DMS79 (cell line): ENCODE results near the gene CCDC91.
"Not testable (repeated sequence)": the region's sequence is repeated elsewhere in the genome, so short reads cannot be mapped to it uniquely, and the experiment has no call there.

ENCODE experiments used
- DNase-seq: peaks from one replicate; lab custom pipeline; 2025; lab: John Stamatoyannopoulos, UW

The CCDC91 gene

DNA sequence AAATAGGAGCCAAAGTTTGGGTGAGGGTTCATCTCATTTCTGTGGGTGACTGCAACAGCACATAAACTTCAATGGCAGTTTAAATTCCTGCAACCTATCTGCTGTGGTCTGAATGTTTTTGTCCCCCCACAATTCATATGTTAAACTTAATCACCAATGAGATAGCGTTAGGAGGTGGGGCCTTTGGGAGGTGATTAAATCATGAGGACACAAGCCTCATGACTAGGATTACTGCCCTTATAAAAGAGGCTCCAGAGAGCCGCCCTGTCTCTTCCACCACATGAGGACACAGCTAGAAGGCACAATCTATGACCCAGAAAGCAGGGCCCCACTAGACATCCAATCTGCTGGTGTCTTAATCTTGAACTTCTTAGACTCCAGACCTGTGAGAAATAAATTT is 3.8 kb upstream of the CCDC91 start:
- no peak for DNase-seq

DNA sequence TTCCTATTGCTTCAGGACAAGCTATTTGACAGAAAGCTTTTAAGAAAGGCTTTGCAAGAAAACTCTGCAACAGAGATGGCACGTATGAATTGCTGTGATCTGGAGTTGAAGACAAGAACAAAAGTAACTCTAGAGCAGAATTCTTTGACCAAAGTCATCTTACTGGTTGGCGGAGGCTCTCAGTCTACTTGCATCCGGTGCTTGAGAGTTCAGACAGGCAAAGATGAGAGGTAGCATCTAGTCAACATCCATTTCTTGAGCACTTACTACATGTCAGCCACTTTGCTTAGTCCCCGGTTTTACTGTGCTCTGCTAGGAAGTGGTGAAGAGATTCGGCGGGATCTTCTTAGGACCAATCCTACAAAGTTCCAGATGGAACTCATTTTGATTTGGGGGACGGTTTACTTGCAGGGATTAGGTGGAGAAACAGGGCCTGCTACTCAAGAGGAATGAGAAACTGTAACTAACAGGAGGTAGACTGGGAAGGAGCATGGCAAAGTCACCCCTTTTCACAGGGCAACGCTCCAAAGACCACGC is 404 bp upstream of the CCDC91 start:
- no peak for DNase-seq

- no peak for DNase-seq
Observed at GRCh38 chr12:28191051-28192048, 1.1 kb downstream of the CCDC91 start.

- DNase-seq, result no peak
Observed at GRCh38 chr12:28192125-28192524, 1.9 kb downstream of the CCDC91 start.

DNA sequence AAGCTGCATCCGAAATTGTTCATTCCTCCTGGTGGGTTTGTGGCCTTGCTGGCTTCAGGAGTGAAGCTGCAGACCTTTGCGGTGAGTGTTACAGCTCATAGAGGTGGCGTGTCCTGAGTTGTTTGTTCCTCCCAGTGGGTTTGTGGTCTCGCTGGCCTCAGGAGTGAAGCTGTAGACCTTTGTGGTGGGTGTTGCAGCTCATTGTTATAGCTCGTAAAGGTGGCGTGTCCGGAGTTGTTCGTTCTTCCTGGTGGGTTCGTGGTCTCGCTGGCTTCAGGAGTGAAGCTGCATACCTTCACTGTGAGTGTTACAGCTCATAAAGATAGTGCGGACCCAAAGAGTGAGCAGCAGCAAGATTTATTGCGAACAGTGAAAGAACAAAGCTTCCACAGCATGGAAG is 4.4 kb downstream of the CCDC91 start:
- DNase-seq, result not testable (repeated sequence)

GRCh38 chr12:28201136-28201535 is 10.9 kb downstream of the CCDC91 start:
- not testable (repeated sequence) for DNase-seq

- DNase-seq, result no peak
Observed at GRCh38 chr12:28202374-28203130, 12.3 kb downstream of the CCDC91 start.

DNA sequence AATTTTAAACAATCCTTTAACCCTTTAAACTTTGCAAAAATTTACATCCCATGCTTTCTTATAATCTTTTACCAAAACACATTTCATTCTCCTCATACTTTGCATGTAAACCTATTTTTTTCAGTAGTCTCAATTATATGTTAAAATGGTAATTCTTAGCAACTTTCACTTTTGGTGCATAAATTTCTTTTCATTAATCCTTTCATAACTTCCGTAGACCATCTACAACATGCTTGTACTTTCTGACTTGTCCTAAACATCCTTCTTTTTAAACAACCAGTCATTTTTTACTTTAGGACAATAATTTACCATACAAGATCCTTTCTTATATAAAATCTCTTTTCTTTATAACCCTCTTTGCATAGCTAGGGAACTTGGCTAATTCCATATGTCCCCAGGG is 19.5 kb downstream of the CCDC91 start:
- no peak for DNase-seq

- DNase-seq, result no peak
Observed at GRCh38 chr12:28212182-28212581, 21.9 kb downstream of the CCDC91 start.

- no peak for DNase-seq
Observed at GRCh38 chr12:28215021-28215420, 24.8 kb downstream of the CCDC91 start.

- DNase-seq, result no peak
Observed at GRCh38 chr12:28216016-28216415, 25.8 kb downstream of the CCDC91 start.

- no peak for DNase-seq
Observed at GRCh38 chr12:28217805-28218204, 27.5 kb downstream of the CCDC91 start.

DNA sequence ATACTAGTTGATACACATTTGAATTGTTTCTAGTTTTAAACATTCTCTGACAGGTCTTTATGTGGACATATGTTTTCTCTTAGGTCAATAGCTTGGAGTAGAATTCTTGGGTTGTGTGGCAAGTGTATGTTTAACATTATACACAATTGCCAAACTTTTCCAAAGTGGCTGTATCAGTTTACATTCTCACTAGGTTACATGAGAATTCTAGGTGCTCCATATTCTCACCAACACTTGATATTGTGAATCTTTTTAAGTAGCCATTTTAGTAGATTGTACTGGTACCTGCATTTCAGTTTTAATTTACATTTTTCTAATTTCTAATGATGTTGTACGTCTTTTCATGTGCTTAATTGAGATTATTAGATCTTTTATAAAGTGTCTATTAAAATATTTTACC is 28.6 kb downstream of the CCDC91 start:
- no peak for DNase-seq

DNA sequence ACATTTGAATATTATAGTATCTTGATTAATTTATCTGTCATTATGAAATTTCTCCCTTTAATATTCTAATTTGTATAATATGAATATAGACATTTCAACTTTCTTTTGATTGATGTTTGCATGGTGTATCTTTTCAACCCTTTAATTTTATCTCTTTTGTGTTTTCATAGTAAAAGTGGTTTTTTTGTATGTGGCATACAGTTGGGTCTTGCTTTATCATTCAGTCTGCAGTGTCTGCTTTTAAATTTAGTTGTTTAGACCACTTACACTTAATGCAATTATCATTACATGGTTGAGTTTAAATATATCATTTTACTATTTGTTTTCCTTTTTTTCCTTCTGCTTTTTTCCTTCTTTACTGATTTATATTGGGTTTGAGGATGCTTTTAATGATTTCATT is 29.6 kb downstream of the CCDC91 start:
- no peak for DNase-seq

- DNase-seq, result no peak
Observed at GRCh38 chr12:28222081-28222700, 31.9 kb downstream of the CCDC91 start.

DNA sequence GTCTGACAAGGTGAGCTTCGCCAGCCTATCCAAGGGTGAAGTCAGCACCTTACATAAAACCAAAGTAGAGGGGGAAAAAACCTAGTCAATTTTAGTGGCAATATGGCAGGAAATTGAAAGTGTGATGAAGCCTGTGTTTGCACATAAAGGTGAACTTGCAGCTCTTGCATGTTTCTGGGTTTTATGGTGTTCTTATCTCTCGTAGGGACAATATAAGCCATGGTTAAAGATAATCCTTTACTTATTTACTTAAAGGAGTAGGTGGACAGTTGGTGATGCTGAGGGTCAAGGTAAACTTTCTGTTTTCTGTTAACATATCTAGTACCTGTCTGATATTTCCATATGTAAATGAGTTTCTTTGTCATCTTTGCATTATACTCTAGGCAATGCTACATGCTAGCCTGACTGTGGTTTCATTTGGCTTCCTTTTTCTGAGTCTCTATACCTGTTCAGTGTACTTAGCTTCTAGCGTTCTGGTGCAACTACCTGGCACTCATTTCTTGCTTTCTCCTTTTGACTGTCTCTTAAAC is 32.8 kb downstream of the CCDC91 start:
- DNase-seq, result no peak

- no peak for DNase-seq
Observed at GRCh38 chr12:28223858-28224257, 33.6 kb downstream of the CCDC91 start.

GRCh38 chr12:28226705-28227104 is 36.4 kb downstream of the CCDC91 start:
- DNase-seq, result no peak

GRCh38 chr12:28227251-28227650 is 37.0 kb downstream of the CCDC91 start:
- no peak for DNase-seq

DNA sequence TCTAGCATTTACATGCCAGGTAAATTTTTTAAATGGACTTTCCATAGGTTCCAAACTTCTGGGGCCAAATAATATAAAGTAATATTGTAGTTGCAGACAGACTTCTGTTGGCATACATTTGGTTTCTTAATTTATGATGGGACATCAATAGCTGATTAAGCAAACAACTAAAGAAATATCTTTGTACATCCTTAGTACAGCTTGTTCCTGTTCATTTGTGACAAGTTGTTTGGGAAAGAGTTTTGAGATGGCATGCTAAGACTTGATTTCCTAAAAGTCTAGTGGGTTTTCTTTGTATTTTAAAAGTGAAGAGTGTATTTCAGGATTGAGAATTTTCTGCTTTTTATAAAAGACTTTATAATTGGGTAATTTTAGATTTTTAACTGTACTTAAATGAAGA is 41.0 kb downstream of the CCDC91 start:
- no peak for DNase-seq

DNA sequence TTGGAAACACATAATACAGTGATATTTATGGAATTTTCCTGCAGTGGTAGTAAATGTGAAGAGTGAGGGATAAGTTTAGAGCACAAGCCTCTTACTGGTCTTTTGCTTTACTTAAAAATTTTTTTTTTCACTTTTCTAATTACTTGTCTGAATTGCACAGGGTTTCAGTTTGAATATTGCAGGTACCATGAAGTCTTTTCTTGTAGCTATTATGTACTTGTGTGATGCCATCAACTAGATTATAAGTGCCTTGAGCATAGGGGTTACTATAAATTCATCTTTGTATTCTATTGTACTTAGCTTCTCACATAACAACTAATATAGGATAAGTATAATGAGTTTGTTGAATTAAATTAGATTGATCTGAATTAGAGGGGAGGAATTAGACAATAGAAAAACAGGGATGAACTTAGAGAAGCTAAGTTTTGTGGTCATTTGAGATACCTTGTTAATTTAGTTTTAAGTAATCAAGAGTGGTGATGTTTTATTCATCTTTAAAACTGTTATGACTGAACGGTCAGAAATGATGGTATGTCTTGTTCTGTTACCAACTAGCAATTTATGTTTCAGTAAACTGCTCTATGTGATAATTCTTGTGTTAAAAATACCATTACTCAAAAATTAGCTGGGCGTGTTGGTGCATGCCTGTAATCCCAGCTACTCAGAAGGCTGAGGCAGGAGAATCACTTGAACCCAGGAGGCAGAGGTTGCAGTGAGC is 42.1 kb downstream of the CCDC91 start:
- no peak for DNase-seq
